ENCODE data around the gene PFKP. TPM values are rescaled to one million over a fixed set of nuclear protein-coding genes. Genes with fewer than 3 reads are reported as not detected.
A peak's percentile ranks its signal among the peaks of the same experiment; 100 is the strongest.

Gene PFKP
- total RNA-seq, 2 experiments from 2014 or later = 193 to 215 TPM

DNA sequence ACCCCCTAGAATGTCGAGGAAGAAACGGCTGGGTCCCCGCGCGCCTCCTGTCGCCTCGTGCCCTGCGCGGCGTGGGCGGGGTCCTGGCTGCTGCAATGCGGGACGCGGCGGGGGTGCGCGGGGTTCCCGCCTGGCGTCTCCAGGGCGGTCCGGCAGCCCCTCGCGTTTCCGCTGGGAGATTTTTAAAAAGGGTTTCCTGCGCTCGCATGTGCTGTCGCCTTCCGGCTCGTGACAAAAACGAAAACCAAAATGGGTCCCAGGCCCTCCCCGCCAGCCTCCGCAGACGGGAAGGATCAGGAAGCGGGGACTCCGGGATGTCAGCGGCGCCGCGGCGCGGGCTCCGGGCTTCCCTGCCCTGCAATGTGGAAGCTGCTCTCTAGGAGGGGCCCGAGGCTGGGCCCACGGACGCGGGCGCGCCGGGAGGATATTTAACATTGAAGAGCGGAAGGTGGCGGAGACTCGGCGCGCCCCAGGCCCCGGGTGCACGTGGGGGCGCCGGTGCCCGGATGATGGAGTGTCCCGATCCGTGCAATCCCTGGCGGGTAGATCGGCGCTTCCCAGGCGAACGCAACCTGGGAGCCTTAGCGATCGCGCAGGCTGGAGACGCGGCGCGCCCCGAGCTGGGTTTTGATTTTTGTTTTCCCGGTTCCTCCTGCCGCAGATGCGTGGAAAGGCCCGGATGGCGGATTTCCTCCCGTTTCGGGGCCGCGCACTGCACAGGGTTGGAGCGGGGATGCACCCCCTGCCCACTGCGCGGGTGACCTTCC, 1.0 kb downstream of the PFKP start:
- ATAC-seq (ENCODE audit: low read depth) (peak; percentile 50), DNase-seq (peak; percentile 73)
- H3K27me3 Mint-ChIP-seq = peaks cover 19% of the 10 kb centered on the region
- peak overlapping the region; percentile 91 for H3K4me3 Mint-ChIP-seq
- H3K27ac Mint-ChIP-seq = peak overlapping the region; percentile 83
- H3K36me3 Mint-ChIP-seq = peaks cover 15% of the 10 kb centered on the region
- POLR2A ChIA-PET = interaction anchor here (1.0 to 1.5 kb wide), 2 partner anchors 23 to 104 kb away, joined by 4 to 6 read pairs; partner anchors contain the start of gene PITRM1
- peaks cover 28% of the 10 kb centered on the region for H3K4me1 Mint-ChIP-seq
- H3K9me3 Mint-ChIP-seq = no peaks in the 10 kb centered on the region

DNA sequence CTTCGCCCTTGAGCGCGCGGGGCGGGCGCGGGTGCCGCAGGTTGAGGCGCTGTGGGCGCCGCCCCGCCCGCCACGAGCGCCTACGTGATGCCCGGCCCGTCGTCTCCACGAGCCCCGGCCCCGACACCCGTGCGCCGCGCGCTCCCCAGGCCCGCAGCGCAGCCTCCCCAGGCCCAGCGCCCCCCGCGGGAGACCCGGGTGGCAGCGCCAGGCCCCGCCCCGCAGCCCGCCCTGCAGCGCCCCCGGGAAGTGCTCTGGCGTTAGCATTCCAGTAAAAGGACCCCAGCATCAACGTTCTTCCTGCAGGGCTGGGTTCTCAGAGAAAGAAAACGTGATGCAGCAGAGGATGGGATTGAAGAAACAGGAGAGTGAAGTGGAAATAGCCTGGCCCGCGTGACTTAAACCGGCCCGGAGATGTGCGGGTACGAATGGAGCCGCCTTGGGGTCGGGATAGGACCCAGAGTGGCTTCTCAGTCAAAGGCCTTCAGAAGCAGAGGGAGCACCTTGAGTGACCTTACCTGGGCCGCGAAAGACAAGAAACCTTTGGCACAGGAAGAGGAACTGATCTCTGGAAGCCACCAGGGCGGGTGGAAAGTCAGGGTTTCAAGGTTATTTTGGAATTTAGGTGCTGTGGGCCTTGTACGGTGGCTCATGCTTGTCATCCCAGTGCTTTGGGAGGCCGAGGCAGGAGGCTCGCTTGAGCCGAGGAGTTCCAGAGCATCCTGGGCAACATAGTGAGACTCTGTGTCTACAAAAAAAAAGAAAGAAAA, 1.8 kb downstream of the PFKP start:
- POLR2A ChIA-PET = interaction anchor here (1.5 kb wide), 1 partner anchor 103 kb away, joined by 6 read pairs; the partner anchor contains the start of gene PITRM1
- peaks cover 19% of the 10 kb centered on the region for H3K36me3 Mint-ChIP-seq
- H3K9me3 Mint-ChIP-seq = no peaks in the 10 kb centered on the region
- H3K27me3 Mint-ChIP-seq = peaks cover 16% of the 10 kb centered on the region
- peak overlapping the region; percentile 70 for H3K27ac Mint-ChIP-seq
- ATAC-seq (ENCODE audit: low read depth) (peak; percentile 30), DNase-seq (peak; percentile 60)
- peaks cover 33% of the 10 kb centered on the region for H3K4me1 Mint-ChIP-seq
- peak overlapping the region; percentile 91 for H3K4me3 Mint-ChIP-seq

GRCh38 chr10:3069876-3070275, 2.5 kb downstream of the PFKP start:
- DNase-seq (no peak), ATAC-seq (ENCODE audit: low read depth) (no peak)
- H3K27ac Mint-ChIP-seq = peak overlapping the region; percentile 55
- H3K27me3 Mint-ChIP-seq = peaks cover 10% of the 10 kb centered on the region
- no peaks in the 10 kb centered on the region for H3K9me3 Mint-ChIP-seq
- H3K4me3 Mint-ChIP-seq = peak overlapping the region; percentile 88
- H3K36me3 Mint-ChIP-seq = peaks cover 22% of the 10 kb centered on the region
- H3K4me1 Mint-ChIP-seq = peaks cover 38% of the 10 kb centered on the region
- POLR2A ChIA-PET = interaction anchor here (0.7 kb wide), 1 partner anchor 586 kb away, joined by 3 read pairs; no protein-coding TSS in a partner anchor

DNA sequence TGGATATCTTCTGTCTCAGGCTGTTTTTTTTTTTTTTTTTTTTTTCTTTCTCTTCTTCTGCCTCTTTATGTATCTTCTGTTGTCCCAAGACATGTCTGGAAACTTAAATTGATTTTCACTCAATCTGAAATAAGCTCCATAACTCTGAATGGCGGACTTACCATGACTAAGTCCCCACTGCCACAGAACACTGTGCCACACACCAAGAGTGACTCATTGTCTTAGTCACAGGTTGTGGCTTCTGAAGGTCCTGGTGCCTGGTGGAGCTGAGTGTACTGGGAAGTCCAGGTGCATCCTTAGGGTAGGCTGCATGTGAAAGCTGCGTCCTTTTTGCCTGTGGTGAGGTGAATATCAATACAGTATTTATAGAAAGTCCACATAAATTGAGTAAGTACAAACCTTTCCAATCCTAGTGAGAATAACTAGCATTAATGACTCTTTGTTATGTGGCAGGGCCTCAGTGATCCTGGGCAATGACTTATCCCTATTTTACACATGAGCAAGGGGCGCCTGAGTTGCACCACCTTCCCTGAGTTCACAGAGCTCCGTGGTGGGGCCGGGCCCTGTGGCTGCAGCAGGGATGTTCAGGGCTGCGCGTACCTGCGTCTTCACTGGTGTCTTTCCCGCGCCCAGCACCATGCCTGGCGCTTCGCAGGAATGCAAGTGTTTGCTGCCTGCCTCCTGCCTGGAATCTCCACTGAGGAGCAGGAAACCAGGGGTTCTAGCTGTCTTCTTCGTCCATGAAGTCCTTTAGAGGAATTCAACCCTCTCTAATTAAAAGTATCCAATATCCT, 4.3 kb downstream of the PFKP start:
- POLR2A ChIA-PET = interaction anchor here (0.7 to 1.3 kb wide), 2 partner anchors 19 to 21 kb away, joined by 3 to 8 read pairs; no protein-coding TSS in a partner anchor
- H3K27ac Mint-ChIP-seq = no peak overlapping the region

DNA sequence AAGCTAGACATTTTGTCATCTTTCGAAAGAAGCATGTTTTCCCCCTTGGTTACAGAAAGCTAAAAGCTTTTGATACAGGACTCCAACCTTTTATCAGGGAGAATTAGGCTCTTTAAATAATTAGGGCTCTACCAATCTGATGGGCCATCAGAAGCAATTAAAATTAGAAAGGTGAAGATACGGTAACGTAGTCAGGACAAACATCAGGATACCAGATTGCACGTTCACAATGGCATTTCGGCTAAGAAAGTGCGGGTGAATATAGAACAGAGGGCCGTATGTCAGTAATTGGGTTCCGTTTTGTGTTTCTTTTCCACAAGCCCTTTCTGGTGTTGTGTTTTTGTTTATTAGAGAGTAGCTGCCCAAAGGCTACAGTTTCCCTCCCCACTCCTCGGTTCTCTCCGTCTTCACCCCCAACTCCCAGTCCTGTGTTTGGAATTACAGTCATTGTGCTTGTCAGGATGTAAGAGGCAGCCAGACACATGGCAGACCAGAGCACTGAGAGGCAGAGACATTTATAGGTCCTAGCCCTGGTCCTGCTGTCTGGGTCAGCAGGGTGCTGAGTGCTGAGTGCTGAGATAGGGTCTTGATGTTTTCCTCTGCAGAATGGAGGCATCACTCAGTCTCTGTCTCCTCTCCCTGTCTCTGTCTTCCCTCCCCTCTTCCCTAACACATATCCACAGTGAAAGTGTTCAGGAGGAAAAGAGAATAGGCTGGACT, 5.5 kb downstream of the PFKP start:
- H3K36me3 Mint-ChIP-seq = peaks cover 30% of the 10 kb centered on the region
- no peak for DNase-seq
- H3K4me3 Mint-ChIP-seq = no peak overlapping the region
- POLR2A ChIA-PET = no interaction called here
- H3K27me3 Mint-ChIP-seq = no peaks in the 10 kb centered on the region
- H3K4me1 Mint-ChIP-seq = peaks cover 43% of the 10 kb centered on the region
- no peak for ATAC-seq (ENCODE audit: low read depth)
- H3K9me3 Mint-ChIP-seq = no peaks in the 10 kb centered on the region
- no peak overlapping the region for H3K27ac Mint-ChIP-seq

More for the DNA sequence above, 4.3 kb downstream of the PFKP start:
- H3K27me3 Mint-ChIP-seq = no peaks in the 10 kb centered on the region
- peaks cover 40% of the 10 kb centered on the region for H3K4me1 Mint-ChIP-seq
- ATAC-seq (ENCODE audit: low read depth) (no peak), DNase-seq (no peak)
- peaks cover 26% of the 10 kb centered on the region for H3K36me3 Mint-ChIP-seq
- no peaks in the 10 kb centered on the region for H3K9me3 Mint-ChIP-seq
- H3K4me3 Mint-ChIP-seq = peak overlapping the region; percentile 36

GRCh38 chr10:3074145-3074665, 6.9 kb downstream of the PFKP start:
- Mint-ChIP-seq H3K4me3 (no peak overlapping the region), H3K4me1 (peaks cover 45% of the 10 kb centered on the region), H3K9me3 (no peaks in the 10 kb centered on the region), H3K27ac (peak overlapping the region; percentile 54), H3K36me3 (peaks cover 31% of the 10 kb centered on the region), H3K27me3 (no peaks in the 10 kb centered on the region)
- ATAC-seq (ENCODE audit: low read depth) (no peak), DNase-seq (no peak)
- POLR2A ChIA-PET = no interaction called here

DNA sequence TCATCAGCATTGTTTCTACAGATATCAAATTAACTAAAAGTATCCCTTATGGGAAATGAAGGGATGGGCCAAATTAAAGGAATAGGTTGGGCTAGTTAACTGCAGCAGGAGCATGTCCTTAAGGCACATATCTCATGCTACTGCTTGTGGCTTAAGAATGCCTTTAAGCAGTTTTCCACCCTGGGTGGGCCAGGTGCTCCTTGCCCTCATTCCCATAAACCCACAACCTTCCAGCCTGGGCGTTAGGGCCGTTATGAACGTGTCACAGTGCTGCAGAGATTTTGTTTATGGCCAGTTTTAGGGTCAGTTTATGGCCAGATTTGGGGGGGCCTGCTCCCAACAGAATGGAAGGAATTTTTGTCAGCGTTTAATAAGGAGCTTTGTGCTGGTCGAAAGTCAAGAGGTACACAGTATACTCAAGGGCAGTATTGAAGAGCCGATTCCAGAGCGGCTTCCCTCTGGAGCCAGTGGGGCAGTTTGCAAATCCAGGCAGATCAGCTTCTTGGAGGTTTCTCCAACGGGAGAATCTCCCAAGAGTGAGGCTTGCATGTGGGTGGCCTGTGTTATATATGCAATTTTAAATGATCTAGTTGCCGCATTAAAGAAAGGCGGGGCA, 7.7 kb downstream of the PFKP start:
- Mint-ChIP-seq H3K4me1 (peaks cover 38% of the 10 kb centered on the region), H3K36me3 (peaks cover 25% of the 10 kb centered on the region), H3K9me3 (no peaks in the 10 kb centered on the region), H3K27me3 (no peaks in the 10 kb centered on the region), H3K4me3 (no peak overlapping the region), H3K27ac (no peak overlapping the region)
- ATAC-seq (ENCODE audit: low read depth) (no peak), DNase-seq (no peak)
- POLR2A ChIA-PET = no interaction called here

GRCh38 chr10:3076138-3076537, 8.8 kb downstream of the PFKP start:
- H3K4me1 Mint-ChIP-seq = peaks cover 35% of the 10 kb centered on the region
- H3K27ac Mint-ChIP-seq = no peak overlapping the region
- no peak for DNase-seq
- no peak for ATAC-seq (ENCODE audit: low read depth)
- no peak overlapping the region for H3K4me3 Mint-ChIP-seq
- no peaks in the 10 kb centered on the region for H3K27me3 Mint-ChIP-seq
- POLR2A ChIA-PET = no interaction called here
- H3K9me3 Mint-ChIP-seq = no peaks in the 10 kb centered on the region
- peaks cover 23% of the 10 kb centered on the region for H3K36me3 Mint-ChIP-seq

- Mint-ChIP-seq H3K36me3 (peaks cover 22% of the 10 kb centered on the region), H3K27ac (no peak overlapping the region), H3K27me3 (no peaks in the 10 kb centered on the region), H3K4me1 (peaks cover 27% of the 10 kb centered on the region), H3K9me3 (no peaks in the 10 kb centered on the region), H3K4me3 (no peak overlapping the region)
- ATAC-seq (ENCODE audit: low read depth) (no peak), DNase-seq (no peak)
- POLR2A ChIA-PET = no interaction called here
These were observed 10.2 kb downstream of the PFKP start for GRCh38 chr10:3077509-3077908.

GRCh38 chr10:3077940-3078630, 10.7 kb downstream of the PFKP start:
- Mint-ChIP-seq H3K27ac (no peak overlapping the region), H3K4me1 (peaks cover 22% of the 10 kb centered on the region), H3K27me3 (no peaks in the 10 kb centered on the region), H3K9me3 (no peaks in the 10 kb centered on the region), H3K36me3 (peaks cover 27% of the 10 kb centered on the region), H3K4me3 (no peak overlapping the region)
- ATAC-seq (ENCODE audit: low read depth) (no peak), DNase-seq (no peak)
- POLR2A ChIA-PET = interaction anchor here (0.8 kb wide), 1 partner anchor 17 kb away, joined by 3 read pairs; no protein-coding TSS in a partner anchor

DNA sequence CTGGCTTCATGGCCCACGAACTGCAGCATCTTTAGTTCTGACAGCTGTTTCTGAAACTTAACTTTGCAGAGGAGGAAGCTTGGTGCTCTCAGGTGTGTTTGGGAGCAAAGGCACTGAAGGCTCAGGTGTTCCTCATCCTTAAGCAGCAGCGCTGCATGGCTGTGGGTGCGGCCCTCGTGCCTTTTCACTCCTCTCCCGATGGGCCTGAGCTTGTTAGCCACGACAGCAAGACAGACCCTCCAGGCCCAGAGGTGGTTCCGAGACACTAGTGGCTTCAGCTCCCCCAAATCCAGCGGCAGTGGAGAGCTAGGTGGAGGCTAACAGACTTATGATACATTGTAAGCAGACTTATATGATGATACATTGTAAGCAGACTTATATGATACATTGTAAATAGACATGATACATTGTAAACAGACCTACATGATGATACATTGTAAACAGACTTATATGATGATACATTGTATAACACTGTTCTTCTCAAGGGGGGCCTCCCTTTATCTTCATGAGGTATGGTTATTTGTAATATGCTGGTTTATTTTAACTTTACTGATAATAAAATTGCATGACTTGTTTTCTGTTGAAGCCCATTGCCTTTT, 14.1 kb downstream of the PFKP start:
- POLR2A ChIA-PET = no interaction called here
- no peak for ATAC-seq (ENCODE audit: low read depth)
- no peaks in the 10 kb centered on the region for H3K9me3 Mint-ChIP-seq
- DNase-seq = no peak
- H3K27ac Mint-ChIP-seq = no peak overlapping the region
- H3K27me3 Mint-ChIP-seq = no peaks in the 10 kb centered on the region
- H3K4me3 Mint-ChIP-seq = no peak overlapping the region
- peaks cover 12% of the 10 kb centered on the region for H3K4me1 Mint-ChIP-seq
- H3K36me3 Mint-ChIP-seq = peaks cover 25% of the 10 kb centered on the region

Data from activated naive CD8-positive, alpha-beta T cell treated with anti-CD3 and anti-CD28 coated beads, Interleukin-2, amount 10 ng/mL, durations not matched to agents 7 days and 5 days (primary cell).